GM12872 (cell line): ENCODE results near the gene MAPK8.

Experiments used
- CTCF ChIP-seq: IDR thresholded peaks from 3 replicates; pipeline ENCODE4 v1.5.1; 2011; ENCODE audit warnings: low read depth, mild to moderate bottlenecking, low read length, moderate library complexity; ENCODE audit not compliant: insufficient read depth

The MAPK8 gene

GRCh38 chr10:48454302-48455054 is 148.0 kb downstream of the MAPK8 start:
- TF ChIP-seq CTCF: no peak

GRCh38 chr10:48455055-48455391 is 148.5 kb downstream of the MAPK8 start:
- no peak for TF ChIP-seq CTCF

GRCh38 chr10:48455392-48456151 is 149.1 kb downstream of the MAPK8 start:
- no peak for TF ChIP-seq CTCF

GRCh38 chr10:48456361-48456804 is 149.9 kb downstream of the MAPK8 start:
- TF ChIP-seq CTCF: no peak

- TF ChIP-seq CTCF: no peak
Observed at GRCh38 chr10:48456808-48457761, 150.6 kb downstream of the MAPK8 start.

GRCh38 chr10:48457949-48458661 is 151.6 kb downstream of the MAPK8 start:
- TF ChIP-seq CTCF: no peak
